ENCODE results near the gene VAMP1.
"Not testable (repeated sequence)": the region's sequence is repeated elsewhere in the genome, so short reads cannot be mapped to it uniquely, and the experiment has no call there.

DNA sequence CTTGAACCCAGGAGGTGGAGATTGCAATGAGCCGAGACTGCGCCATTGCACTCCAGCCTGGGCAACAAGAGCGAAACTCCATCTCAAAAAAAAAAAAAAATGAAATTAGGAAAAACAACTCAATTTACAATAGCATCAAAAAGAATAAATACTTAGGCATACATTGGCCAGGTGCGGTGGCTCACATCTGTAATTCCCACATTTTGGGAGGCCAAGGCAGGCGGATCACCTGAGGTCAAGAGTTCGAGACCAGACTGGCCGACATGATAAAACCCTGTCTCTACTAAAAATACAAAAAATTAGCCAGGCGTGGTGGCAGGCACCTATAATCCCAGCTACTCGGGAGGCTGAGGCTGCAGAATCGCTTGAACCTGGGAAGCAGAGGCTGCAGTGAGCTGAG, 42.7 kb downstream of the VAMP1 start:
- TF ChIP-seq, protein P1, sequence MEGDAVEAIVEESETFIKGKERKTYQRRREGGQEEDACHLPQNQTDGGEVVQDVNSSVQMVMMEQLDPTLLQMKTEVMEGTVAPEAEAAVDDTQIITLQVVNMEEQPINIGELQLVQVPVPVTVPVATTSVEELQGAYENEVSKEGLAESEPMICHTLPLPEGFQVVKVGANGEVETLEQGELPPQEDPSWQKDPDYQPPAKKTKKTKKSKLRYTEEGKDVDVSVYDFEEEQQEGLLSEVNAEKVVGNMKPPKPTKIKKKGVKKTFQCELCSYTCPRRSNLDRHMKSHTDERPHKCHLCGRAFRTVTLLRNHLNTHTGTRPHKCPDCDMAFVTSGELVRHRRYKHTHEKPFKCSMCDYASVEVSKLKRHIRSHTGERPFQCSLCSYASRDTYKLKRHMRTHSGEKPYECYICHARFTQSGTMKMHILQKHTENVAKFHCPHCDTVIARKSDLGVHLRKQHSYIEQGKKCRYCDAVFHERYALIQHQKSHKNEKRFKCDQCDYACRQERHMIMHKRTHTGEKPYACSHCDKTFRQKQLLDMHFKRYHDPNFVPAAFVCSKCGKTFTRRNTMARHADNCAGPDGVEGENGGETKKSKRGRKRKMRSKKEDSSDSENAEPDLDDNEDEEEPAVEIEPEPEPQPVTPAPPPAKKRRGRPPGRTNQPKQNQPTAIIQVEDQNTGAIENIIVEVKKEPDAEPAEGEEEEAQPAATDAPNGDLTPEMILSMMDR (conservative IDR thresholded peaks at IDR 0.05 in 1 of 2, IDR thresholded peaks at IDR 0.05 in 1 of 2; ENCODE audit: extremely low read depth in 1 of 2, insufficient read depth in 1 of 2, low read depth in 1 of 2, low read length in 2 of 2) = not testable (repeated sequence)
- TF ChIP-seq EZH2 (IDR thresholded peaks at IDR 0.05; ENCODE audit: borderline replicate concordance, low read length) = not testable (repeated sequence)

All from mammary epithelial cell (primary cell).